ENCODE data around the gene CCDC8. TPM values are rescaled to one million over a fixed set of nuclear protein-coding genes. Genes with fewer than 3 reads are reported as not detected.
A peak's percentile ranks its signal among the peaks of the same experiment; 100 is the strongest.

The CCDC8 gene
- polyA plus RNA-seq, 1 of the 3 experiments (the other 2 are of a cell fraction), result 0.03 TPM

GRCh38 chr19:46428239-46429135 lies 15.1 kb upstream of the CCDC8 start, which contains the start of gene PNMA8C:
Gene PNMA8C (minus strand): TSS chr19:46428936. CDS start chr19:46428359, 577 bp downstream.
- Histone ChIP-seq H3K4me2 (peak within 1 kb of the TSS; percentile 75), H3F3A (replicated peaks; ENCODE audit: insufficient read depth) (no peaks in the 10 kb centered on the region), H4K20me1 (ENCODE audit: insufficient read depth) (no peaks in the 10 kb centered on the region), H3K27ac (ENCODE audit: low read depth in 2 of 2, low read length in 1 of 2) (peak within 1 kb of the TSS in 1 of 2 experiments; percentile 78; a peak in 2 of 4 replicates), H3K9me3 (no peaks in the 10 kb centered on the region), H3K79me2 (ENCODE audit: insufficient read depth) (no peaks in the 10 kb centered on the region), H3K4me1 (ENCODE audit: control insufficient read depth in 1 of 2, insufficient read depth in 2 of 2, low read depth in 1 of 2, low read length in 1 of 2) (peaks cover 0 to 19% of the 10 kb centered on the region in 2 experiments; a peak in 2 of 4 replicates), H3K9ac (peak within 1 kb of the TSS; percentile 36; the same call in 1 of the 2 replicates), H3K27me3 (ENCODE audit: insufficient read depth) (no peaks in the 10 kb centered on the region), H3K9me2 (no peaks in the 10 kb centered on the region), H2AFZ (ENCODE audit: low read depth) (peak within 1 kb of the TSS; percentile 50; the same call in 1 of the 2 replicates), H3K4me3 (ENCODE audit: low read depth in 2 of 2, low read length in 1 of 2) (peak within 1 kb of the TSS; percentile 62 to 66), H3K36me3 (replicated peaks in 1 of 2; ENCODE audit: control insufficient read depth in 1 of 2, insufficient read depth in 2 of 2, low read length in 1 of 2) (no peaks in the 10 kb centered on the region)
- ChIA-PET CTCF (interaction anchor here (1.3 to 3.6 kb wide), 5 partner anchors 23 to 88 kb away, joined by 3 to 16 read pairs (median 5); no protein-coding TSS in a partner anchor), POLR2A (no interaction called here)
- 16% methylated on average over 40 of the region's 52 CpGs for WGBS (ENCODE audit: low lambda C conversion rate)
- TF ChIP-seq CTCF (IDR thresholded peaks at IDR 0.05) (no peak), POLR2AphosphoS5 (IDR thresholded peaks at IDR 0.05; ENCODE audit: low read depth, low read length) (no peak), GABPA (IDR thresholded peaks at IDR 0.05; ENCODE audit: low read depth) (no peak), RAD21 (IDR thresholded peaks at IDR 0.05; ENCODE audit: low read length) (no peak), NFIC (IDR thresholded peaks at IDR 0.05; ENCODE audit: borderline replicate concordance) (no peak), RCOR1 (IDR thresholded peaks at IDR 0.05; ENCODE audit: low read length) (peak; percentile 42; the same call in 1 of the 2 replicates), NRF1 (IDR thresholded peaks at IDR 0.05; ENCODE audit: low read depth, low read length) (no peak), FOXJ3 (CRISPR knock-in tag; IDR thresholded peaks at IDR 0.05) (no peak; the same call in 1 of the 2 replicates), FOXM1 (IDR thresholded peaks at IDR 0.05; ENCODE audit: low read depth) (no peak), FOSL2 (IDR thresholded peaks at IDR 0.05; ENCODE audit: borderline replicate concordance, low read depth) (no peak), SIN3A (IDR thresholded peaks at IDR 0.05; ENCODE audit: borderline replicate concordance, low read depth, low read length) (no peak), EP300 (IDR thresholded peaks at IDR 0.05; ENCODE audit: borderline replicate concordance in 1 of 2, low read depth in 1 of 2, low read length in 1 of 2) (no peak), RFX5 (IDR thresholded peaks at IDR 0.05; ENCODE audit: low read length) (peak; percentile 94), USF2 (IDR thresholded peaks at IDR 0.05; ENCODE audit: borderline replicate concordance, low read depth, low read length) (no peak), MXI1 (IDR thresholded peaks at IDR 0.05; ENCODE audit: low read depth, low read length) (peak; percentile 79; the same call in 1 of the 2 replicates), MAX (IDR thresholded peaks at IDR 0.05; ENCODE audit: low read depth) (0 out of 2 replicates have a peak, but pooled peaks have one; percentile 55), YY1 (IDR thresholded peaks at IDR 0.05; ENCODE audit: low read depth) (no peak), IRF3 (IDR thresholded peaks at IDR 0.05; ENCODE audit: low read depth, low read length) (no peak), CHD2 (IDR thresholded peaks at IDR 0.05; ENCODE audit: low read length, partially characterized antibody) (peak; percentile 54), TAF1 (IDR thresholded peaks at IDR 0.05; ENCODE audit: borderline replicate concordance, low read depth, low read length) (0 out of 2 replicates have a peak, but pooled peaks have one; percentile 7), EZH2phosphoT487 (IDR thresholded peaks at IDR 0.05; ENCODE audit: borderline replicate concordance, low read depth) (no peak)
- DNase-seq, result peak; percentile 91

Data from SK-N-SH (cell line).